ENCODE measurements around the gene KLHL29.

The KLHL29 gene

DNA sequence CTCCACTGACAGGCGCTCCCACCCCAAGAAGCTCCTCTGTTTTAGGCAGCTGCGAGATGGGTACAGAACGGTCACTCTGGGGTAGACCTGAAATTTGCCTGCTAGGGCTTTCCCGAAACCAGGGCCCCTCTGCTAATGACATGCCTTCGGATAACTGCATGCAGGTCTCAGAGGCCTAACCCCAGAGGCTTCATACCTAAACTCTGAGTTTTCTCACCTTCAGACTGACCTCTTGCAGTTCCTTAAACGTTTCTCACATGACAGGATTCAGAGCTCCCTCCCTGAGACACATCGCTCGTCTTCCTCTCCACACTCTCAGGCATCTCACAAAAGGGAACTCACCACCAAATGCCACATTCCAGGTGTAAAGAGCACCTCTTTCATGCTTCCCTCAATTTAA is 11.3 kb upstream of the KLHL29 start:
- H3K4me3 ChIP-seq (ENCODE audit: low read depth in 1 of 2, low read length in 2 of 2) = no peak overlapping the region
- no peaks in the 10 kb centered on the region for H3K4me1 ChIP-seq (ENCODE audit: control insufficient read depth in 1 of 2, insufficient read depth in 2 of 2, low read length in 2 of 2)
- H3K9me3 ChIP-seq (ENCODE audit: control insufficient read depth in 1 of 2, low read length in 2 of 2) = no peaks in the 10 kb centered on the region
- H3K27me3 ChIP-seq (ENCODE audit: low read depth, low read length) = no peaks in the 10 kb centered on the region
- H3K27ac ChIP-seq (ENCODE audit: low read length) = no peak overlapping the region
- no peaks in the 10 kb centered on the region for H3K36me3 ChIP-seq (ENCODE audit: control insufficient read depth in 1 of 2, insufficient read depth in 2 of 2, low read length in 2 of 2)

DNA sequence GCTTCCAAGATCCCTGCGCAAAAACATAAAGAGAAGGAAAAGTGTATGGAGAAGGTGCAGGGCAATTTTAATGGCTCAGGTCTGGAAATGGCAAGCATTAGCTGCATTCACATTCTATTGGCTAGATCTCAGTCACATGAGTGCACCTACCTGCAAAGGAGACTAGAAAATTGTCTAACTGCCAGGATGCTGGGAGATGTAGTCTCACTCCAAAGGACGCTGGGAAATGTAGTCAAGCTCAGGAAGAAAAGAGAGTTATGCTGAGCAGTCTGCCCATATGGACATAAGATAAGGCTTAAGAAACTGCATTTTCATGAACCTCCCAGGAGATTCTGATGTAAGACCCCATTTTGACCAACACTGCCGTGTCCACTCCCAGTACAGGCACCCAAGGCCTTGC is 9.5 kb upstream of the KLHL29 start:
- Histone ChIP-seq H3K4me1 (ENCODE audit: control insufficient read depth in 1 of 2, insufficient read depth in 2 of 2, low read length in 2 of 2) (no peaks in the 10 kb centered on the region), H3K4me3 (ENCODE audit: low read depth in 1 of 2, low read length in 2 of 2) (no peak overlapping the region), H3K36me3 (ENCODE audit: control insufficient read depth in 1 of 2, insufficient read depth in 2 of 2, low read length in 2 of 2) (no peaks in the 10 kb centered on the region), H3K27me3 (ENCODE audit: low read depth, low read length) (no peaks in the 10 kb centered on the region), H3K27ac (ENCODE audit: low read length) (no peak overlapping the region), H3K9me3 (ENCODE audit: control insufficient read depth in 1 of 2, low read length in 2 of 2) (no peaks in the 10 kb centered on the region)

DNA sequence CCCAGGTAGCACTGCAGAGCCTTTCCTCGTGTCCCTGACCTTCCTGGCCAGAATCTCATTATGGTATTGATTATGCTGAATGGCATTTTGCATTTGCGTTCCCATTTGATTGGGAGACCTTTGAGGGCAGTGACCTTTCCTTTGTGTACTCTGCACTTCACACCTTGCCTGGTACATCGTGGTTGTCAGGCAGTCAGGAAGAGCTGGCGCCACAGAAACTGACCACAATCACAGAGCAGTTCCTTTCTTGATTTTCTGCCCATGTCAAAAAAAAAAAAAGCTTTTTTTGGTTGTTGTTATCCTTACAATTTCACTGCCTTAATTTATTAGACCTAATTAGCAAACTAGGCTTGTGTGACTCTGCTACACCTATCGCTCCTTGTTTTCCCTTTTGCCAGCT is 8.9 kb upstream of the KLHL29 start:
- Histone ChIP-seq H3K27ac (ENCODE audit: low read length) (no peak overlapping the region), H3K4me3 (ENCODE audit: low read depth in 1 of 2, low read length in 2 of 2) (no peak overlapping the region), H3K27me3 (ENCODE audit: low read depth, low read length) (no peaks in the 10 kb centered on the region), H3K9me3 (ENCODE audit: control insufficient read depth in 1 of 2, low read length in 2 of 2) (no peaks in the 10 kb centered on the region), H3K36me3 (ENCODE audit: control insufficient read depth in 1 of 2, insufficient read depth in 2 of 2, low read length in 2 of 2) (no peaks in the 10 kb centered on the region), H3K4me1 (ENCODE audit: control insufficient read depth in 1 of 2, insufficient read depth in 2 of 2, low read length in 2 of 2) (no peaks in the 10 kb centered on the region)

DNA sequence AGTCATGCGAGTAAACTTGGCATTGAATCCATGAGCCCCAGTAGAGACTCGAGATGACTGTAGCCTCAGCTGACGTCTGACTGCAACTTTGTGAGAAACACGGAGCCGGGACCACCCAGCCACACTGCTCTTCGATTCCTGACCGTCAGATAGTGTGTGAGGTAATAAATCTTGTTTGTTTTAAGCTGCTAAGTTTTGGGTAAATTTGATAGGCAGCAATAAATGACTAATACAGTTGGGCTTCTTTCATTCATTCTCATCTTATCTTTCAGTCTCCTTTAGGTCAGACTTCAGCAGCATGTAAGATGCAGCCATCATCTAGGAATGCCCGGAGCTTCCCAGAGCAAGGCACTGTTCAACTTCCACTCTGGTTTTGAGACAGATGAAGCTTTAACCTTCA is 8.0 kb upstream of the KLHL29 start:
- no peaks in the 10 kb centered on the region for H3K4me1 ChIP-seq (ENCODE audit: control insufficient read depth in 1 of 2, insufficient read depth in 2 of 2, low read length in 2 of 2)
- no peaks in the 10 kb centered on the region for H3K36me3 ChIP-seq (ENCODE audit: control insufficient read depth in 1 of 2, insufficient read depth in 2 of 2, low read length in 2 of 2)
- no peaks in the 10 kb centered on the region for H3K27me3 ChIP-seq (ENCODE audit: low read depth, low read length)
- no peak overlapping the region for H3K27ac ChIP-seq (ENCODE audit: low read length)
- H3K4me3 ChIP-seq (ENCODE audit: low read depth in 1 of 2, low read length in 2 of 2) = no peak overlapping the region
- no peaks in the 10 kb centered on the region for H3K9me3 ChIP-seq (ENCODE audit: control insufficient read depth in 1 of 2, low read length in 2 of 2)

DNA sequence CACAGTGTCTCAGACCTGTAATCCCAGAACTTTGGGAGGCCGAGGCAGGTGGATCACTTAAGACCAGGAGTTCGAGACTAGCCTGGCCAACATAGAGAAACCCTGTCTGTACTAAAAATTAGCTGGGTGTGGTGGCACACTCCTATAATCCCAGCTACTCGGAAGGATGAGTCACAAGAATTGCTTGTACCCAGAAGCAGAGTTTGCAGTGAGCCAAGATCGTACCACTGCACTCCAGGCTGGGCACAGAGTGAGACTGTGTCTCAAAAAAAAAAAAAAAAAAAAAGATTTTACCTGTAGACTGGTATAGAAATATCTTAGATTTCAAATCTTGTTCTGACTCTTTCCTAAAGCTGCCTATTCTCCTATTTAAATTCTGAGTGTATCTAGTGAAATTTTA is 7.2 kb upstream of the KLHL29 start:
- H3K36me3 ChIP-seq (ENCODE audit: control insufficient read depth in 1 of 2, insufficient read depth in 2 of 2, low read length in 2 of 2) = no peaks in the 10 kb centered on the region
- H3K4me1 ChIP-seq (ENCODE audit: control insufficient read depth in 1 of 2, insufficient read depth in 2 of 2, low read length in 2 of 2) = no peaks in the 10 kb centered on the region
- H3K27me3 ChIP-seq (ENCODE audit: low read depth, low read length) = no peaks in the 10 kb centered on the region
- no peaks in the 10 kb centered on the region for H3K9me3 ChIP-seq (ENCODE audit: control insufficient read depth in 1 of 2, low read length in 2 of 2)
- no peak overlapping the region for H3K27ac ChIP-seq (ENCODE audit: low read length)
- H3K4me3 ChIP-seq (ENCODE audit: low read depth in 1 of 2, low read length in 2 of 2) = no peak overlapping the region

DNA sequence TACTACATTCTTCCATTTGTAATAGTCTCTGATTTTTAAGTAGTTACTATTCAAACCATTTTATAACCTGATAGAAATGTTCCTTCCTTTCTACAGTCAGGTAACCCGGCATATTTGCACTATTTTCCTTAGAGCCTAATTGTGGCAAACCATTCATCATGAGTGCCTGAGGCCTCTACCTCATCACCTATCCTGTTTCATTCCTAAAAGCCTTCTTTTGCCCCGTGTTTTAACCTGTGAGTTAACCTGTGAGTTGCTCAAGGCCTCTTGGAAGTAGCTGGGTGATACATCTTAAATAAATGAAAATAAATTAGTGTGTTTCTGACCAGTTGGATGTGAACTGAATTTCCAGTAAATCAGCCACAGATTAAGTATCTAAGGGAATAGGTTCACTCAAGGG is 6.5 kb upstream of the KLHL29 start:
- H3K27ac ChIP-seq (ENCODE audit: low read length) = no peak overlapping the region
- no peaks in the 10 kb centered on the region for H3K36me3 ChIP-seq (ENCODE audit: control insufficient read depth in 1 of 2, insufficient read depth in 2 of 2, low read length in 2 of 2)
- H3K9me3 ChIP-seq (ENCODE audit: control insufficient read depth in 1 of 2, low read length in 2 of 2) = no peaks in the 10 kb centered on the region
- H3K4me1 ChIP-seq (ENCODE audit: control insufficient read depth in 1 of 2, insufficient read depth in 2 of 2, low read length in 2 of 2) = no peaks in the 10 kb centered on the region
- H3K27me3 ChIP-seq (ENCODE audit: low read depth, low read length) = no peaks in the 10 kb centered on the region
- H3K4me3 ChIP-seq (ENCODE audit: low read depth in 1 of 2, low read length in 2 of 2) = no peak overlapping the region

DNA sequence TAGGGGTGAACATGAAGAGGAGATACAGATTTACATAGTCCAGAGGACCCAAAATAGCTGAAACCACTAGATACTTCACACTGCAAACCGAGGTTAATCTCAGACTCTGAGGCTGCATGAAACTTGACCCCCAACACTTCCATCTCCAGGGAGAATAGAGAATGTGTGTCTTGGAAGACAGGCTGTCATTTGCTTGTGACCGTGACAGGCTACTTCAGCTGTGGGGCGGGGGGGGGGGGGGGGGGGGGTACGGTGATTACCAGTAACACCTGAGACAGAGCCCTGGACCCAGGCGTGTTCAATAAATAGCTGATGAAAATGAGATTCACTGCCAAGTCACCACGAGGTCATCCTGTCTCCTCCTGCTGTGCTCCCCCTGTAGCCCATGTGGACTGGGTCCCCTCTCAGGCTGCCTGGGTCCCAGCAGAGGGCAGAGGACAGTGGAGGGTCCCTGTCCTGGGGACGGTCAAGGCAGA is 5.7 kb upstream of the KLHL29 start:
- no peaks in the 10 kb centered on the region for H3K27me3 ChIP-seq (ENCODE audit: low read depth, low read length)
- H3K4me3 ChIP-seq (ENCODE audit: low read depth in 1 of 2, low read length in 2 of 2) = no peak overlapping the region
- no peaks in the 10 kb centered on the region for H3K9me3 ChIP-seq (ENCODE audit: control insufficient read depth in 1 of 2, low read length in 2 of 2)
- H3K4me1 ChIP-seq (ENCODE audit: control insufficient read depth in 1 of 2, insufficient read depth in 2 of 2, low read length in 2 of 2) = no peaks in the 10 kb centered on the region
- H3K27ac ChIP-seq (ENCODE audit: low read length) = no peak overlapping the region
- no peaks in the 10 kb centered on the region for H3K36me3 ChIP-seq (ENCODE audit: control insufficient read depth in 1 of 2, insufficient read depth in 2 of 2, low read length in 2 of 2)

DNA sequence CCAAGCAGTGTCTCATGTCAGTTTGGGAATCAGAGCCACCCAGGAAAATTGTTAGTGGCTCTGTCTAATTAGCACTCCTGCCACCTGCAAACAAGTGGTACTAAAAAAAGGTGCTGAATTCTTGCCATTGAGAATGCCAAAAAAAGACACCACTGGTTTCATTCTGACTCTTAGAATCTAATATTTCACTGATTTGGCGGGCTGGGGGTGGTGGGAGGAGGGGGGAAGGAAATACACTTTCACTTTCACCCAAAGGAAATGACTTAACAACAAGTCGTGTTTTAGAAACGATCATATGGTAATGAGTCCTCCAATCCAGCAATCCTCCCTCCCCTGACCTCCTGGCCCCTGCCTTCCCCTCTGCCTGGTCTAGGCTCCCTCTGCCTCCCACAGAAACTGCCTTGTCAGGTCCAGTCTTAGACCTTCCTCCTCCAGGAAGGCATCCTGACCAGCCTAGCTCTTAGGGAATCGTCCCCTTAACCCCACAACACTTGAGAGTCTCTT is 4.4 kb upstream of the KLHL29 start:
- Histone ChIP-seq H3K36me3 (ENCODE audit: control insufficient read depth in 1 of 2, insufficient read depth in 2 of 2, low read length in 2 of 2) (no peaks in the 10 kb centered on the region), H3K9me3 (ENCODE audit: control insufficient read depth in 1 of 2, low read length in 2 of 2) (no peaks in the 10 kb centered on the region), H3K27ac (ENCODE audit: low read length) (no peak overlapping the region), H3K4me1 (ENCODE audit: control insufficient read depth in 1 of 2, insufficient read depth in 2 of 2, low read length in 2 of 2) (no peaks in the 10 kb centered on the region), H3K27me3 (ENCODE audit: low read depth, low read length) (no peaks in the 10 kb centered on the region), H3K4me3 (ENCODE audit: low read depth in 1 of 2, low read length in 2 of 2) (peak overlapping the region; percentile 13 to 14)

DNA sequence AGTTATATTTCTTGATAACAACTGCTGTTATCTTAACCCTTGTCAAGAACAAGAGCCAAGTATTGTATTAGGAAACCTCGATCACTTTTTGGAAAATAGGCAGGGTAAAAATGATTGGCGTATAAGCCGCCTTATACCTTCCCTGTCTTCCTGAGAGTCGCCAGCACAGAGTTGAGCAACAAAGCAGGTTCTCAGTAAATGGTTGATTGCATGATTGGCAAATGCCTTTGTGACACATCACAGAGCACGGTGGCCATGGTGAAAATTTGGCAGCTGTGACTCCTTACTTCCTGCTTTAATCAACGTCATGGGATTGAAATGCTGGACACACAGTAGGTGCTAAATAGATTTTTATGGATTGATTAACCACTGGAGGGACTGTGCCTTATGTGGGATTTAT is 3.9 kb upstream of the KLHL29 start:
- no peaks in the 10 kb centered on the region for H3K27me3 ChIP-seq (ENCODE audit: low read depth, low read length)
- H3K36me3 ChIP-seq (ENCODE audit: control insufficient read depth in 1 of 2, insufficient read depth in 2 of 2, low read length in 2 of 2) = no peaks in the 10 kb centered on the region
- H3K4me3 ChIP-seq (ENCODE audit: low read depth in 1 of 2, low read length in 2 of 2) = peak overlapping the region in 1 of 2 donors; percentile 13
- H3K9me3 ChIP-seq (ENCODE audit: control insufficient read depth in 1 of 2, low read length in 2 of 2) = no peaks in the 10 kb centered on the region
- peaks cover 0 to 3% of the 10 kb centered on the region in 2 donors for H3K4me1 ChIP-seq (ENCODE audit: control insufficient read depth in 1 of 2, insufficient read depth in 2 of 2, low read length in 2 of 2)
- H3K27ac ChIP-seq (ENCODE audit: low read length) = no peak overlapping the region

DNA sequence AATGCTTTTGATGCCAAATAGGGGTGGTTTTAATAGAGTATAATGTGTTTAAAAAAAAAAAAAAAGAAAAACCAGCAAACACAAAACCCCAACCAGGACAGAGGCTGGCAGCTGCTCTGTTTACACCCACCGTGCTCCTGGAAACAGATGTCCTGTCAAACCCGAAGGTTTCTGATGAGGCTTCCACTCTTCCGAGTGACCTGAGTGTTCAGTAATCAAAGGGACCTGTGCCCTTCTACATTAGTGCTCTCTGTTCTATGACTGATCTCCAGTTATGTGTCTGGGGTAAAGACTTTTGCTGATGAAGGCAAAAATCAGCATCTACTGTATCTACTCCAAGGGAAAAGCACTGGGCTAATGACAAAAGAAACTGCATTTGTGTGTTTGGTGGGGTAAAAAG is 3.5 kb upstream of the KLHL29 start:
- no peaks in the 10 kb centered on the region for H3K36me3 ChIP-seq (ENCODE audit: control insufficient read depth in 1 of 2, insufficient read depth in 2 of 2, low read length in 2 of 2)
- no peak overlapping the region for H3K4me3 ChIP-seq (ENCODE audit: low read depth in 1 of 2, low read length in 2 of 2)
- H3K9me3 ChIP-seq (ENCODE audit: control insufficient read depth in 1 of 2, low read length in 2 of 2) = no peaks in the 10 kb centered on the region
- no peaks in the 10 kb centered on the region for H3K27me3 ChIP-seq (ENCODE audit: low read depth, low read length)
- peaks cover 0 to 4% of the 10 kb centered on the region in 2 donors for H3K4me1 ChIP-seq (ENCODE audit: control insufficient read depth in 1 of 2, insufficient read depth in 2 of 2, low read length in 2 of 2)
- H3K27ac ChIP-seq (ENCODE audit: low read length) = no peak overlapping the region

DNA sequence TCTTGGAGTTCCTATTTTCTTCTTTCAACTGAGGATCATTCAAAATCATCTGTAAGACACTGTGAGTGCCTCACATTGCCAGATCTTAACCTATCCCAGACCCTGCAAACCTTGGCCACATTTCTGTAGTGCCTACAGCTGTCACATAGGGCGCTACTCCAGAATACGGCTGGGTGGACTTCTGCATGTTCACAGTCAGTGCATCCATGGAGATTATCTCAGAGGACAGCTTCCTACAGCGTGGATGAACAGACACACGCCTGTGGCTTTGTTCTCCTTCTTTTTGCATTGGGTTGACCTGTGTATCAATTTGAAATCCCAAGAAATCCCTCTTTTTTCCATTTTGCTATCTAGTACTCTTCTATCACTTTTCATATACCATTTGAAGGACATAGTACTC is 1.9 kb upstream of the KLHL29 start:
- Histone ChIP-seq H3K27me3 (ENCODE audit: low read depth, low read length) (no peaks in the 10 kb centered on the region), H3K36me3 (ENCODE audit: control insufficient read depth in 1 of 2, insufficient read depth in 2 of 2, low read length in 2 of 2) (no peaks in the 10 kb centered on the region), H3K9me3 (ENCODE audit: control insufficient read depth in 1 of 2, low read length in 2 of 2) (no peaks in the 10 kb centered on the region), H3K4me1 (ENCODE audit: control insufficient read depth in 1 of 2, insufficient read depth in 2 of 2, low read length in 2 of 2) (peaks cover 0 to 7% of the 10 kb centered on the region in 2 donors), H3K4me3 (ENCODE audit: low read depth in 1 of 2, low read length in 2 of 2) (no peak overlapping the region), H3K27ac (ENCODE audit: low read length) (no peak overlapping the region)

DNA sequence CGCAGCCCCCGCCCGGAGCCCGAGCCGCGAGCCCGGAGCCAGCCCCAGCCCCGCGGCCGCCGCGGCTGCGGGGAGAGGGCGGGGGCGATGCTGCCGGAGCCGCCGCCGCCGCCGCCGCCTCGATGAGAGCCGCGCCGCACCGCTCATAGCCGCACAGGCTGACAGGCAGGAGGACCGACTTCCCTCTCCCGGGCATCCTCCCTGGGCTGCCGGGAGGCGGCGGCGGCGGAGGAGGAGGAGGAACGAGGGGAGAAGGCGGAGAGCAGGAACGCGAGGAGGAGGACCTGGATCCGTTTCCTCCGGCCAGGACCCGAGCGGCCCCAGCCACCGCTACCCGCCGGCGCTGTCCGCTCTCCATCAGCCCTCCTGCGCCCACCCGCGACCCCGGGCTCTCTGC is 370 bp downstream of the KLHL29 start:
- H3K4me3 ChIP-seq (ENCODE audit: low read depth in 1 of 2, low read length in 2 of 2) = peak overlapping the region in 1 of 2 donors; percentile 74
- H3K9me3 ChIP-seq (ENCODE audit: control insufficient read depth in 1 of 2, low read length in 2 of 2) = no peaks in the 10 kb centered on the region
- peaks cover 0 to 7% of the 10 kb centered on the region in 2 donors for H3K4me1 ChIP-seq (ENCODE audit: control insufficient read depth in 1 of 2, insufficient read depth in 2 of 2, low read length in 2 of 2)
- no peaks in the 10 kb centered on the region for H3K27me3 ChIP-seq (ENCODE audit: low read depth, low read length)
- no peak overlapping the region for H3K27ac ChIP-seq (ENCODE audit: low read length)
- no peaks in the 10 kb centered on the region for H3K36me3 ChIP-seq (ENCODE audit: control insufficient read depth in 1 of 2, insufficient read depth in 2 of 2, low read length in 2 of 2)
